Measurements from ENCODE around the gene CTU2.

- no peak for TF ChIP-seq CTCF (conservative IDR thresholded peaks at IDR 0.05; ENCODE audit: low read depth, low read length)
- no peak for TF ChIP-seq EZH2phosphoT487 (IDR thresholded peaks at IDR 0.05; ENCODE audit: borderline replicate concordance, low read length)
- no peak for TF ChIP-seq EZH2 (IDR thresholded peaks at IDR 0.05; ENCODE audit: low read length, unreplicated experiment)
Observed at GRCh38 chr16:88760424-88761142, 54.3 kb downstream of the CTU2 start.
